Activated CD4-positive, alpha-beta T cell treated with anti-CD3 and anti-CD28 coated beads for 48 hours (primary cell): ENCODE results near the gene ZNF774.
"Not testable (repeated sequence)": the region's sequence is repeated elsewhere in the genome, so short reads cannot be mapped to it uniquely, and the experiment has no call there.

ENCODE experiments used
- DNase-seq: peaks from one replicate; pipeline ENCODE4 v3.0.0-alpha.2; 2020

Gene ZNF774

GRCh38 chr15:90393040-90393439, 41.0 kb downstream of the ZNF774 start:
- DNase-seq = no peak

DNA sequence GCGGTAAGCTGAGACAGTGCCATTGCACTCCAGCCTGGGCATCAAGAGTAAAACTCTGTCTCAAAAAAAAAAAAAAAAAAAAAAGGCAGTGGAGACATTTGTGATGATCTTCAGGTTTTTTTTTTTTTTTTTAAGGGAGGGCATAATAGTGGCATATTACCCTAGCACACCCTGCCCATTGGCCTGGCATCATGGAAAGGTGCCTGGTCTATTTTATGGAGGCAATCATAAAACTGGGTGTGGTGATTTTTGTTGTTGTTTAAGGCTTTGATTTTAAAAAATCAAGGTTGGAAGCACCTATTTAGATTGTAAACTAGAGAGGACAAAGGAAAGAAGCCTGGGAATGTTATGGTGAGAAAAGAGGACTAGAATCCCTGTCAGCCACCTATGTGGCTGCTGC, 42.0 kb downstream of the ZNF774 start:
- DNase-seq = no peak

DNA sequence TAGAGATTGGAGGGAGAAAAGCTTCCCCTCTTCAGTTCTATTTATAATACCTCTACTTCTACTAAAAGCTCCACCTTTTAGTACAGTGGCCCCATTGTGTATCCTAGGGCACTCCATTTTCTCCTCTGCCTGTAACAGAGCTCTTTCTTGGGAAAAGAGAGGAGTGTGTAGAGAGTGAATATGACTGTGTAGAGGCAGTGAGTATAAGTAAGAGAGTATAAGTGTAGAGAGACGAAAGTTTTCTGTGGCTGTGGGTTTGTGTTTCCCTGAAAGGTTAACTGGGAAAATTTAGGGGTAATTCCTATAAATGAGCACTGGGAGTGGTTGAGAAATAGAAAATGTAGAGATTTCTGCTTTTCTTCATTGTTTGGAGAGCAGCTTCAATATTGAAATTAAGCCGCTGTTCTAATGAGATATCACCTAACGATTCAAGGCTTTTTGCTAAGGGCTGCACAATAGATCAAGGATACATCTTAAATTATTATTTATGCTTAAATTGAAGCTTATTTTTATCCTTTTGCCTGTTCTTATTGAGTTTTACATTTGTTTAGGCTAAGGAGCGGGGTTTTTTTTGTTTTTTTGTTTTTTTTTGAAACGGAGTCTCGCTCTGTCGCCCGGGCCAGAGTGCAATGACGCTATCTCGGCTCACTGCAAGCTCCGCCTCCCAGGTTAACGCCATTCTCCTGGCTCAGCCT, 42.8 kb downstream of the ZNF774 start:
- no peak for DNase-seq

GRCh38 chr15:90396321-90396720, 44.2 kb downstream of the ZNF774 start:
- no peak for DNase-seq

- DNase-seq = no peak
Observed at GRCh38 chr15:90400005-90400758, 48.1 kb downstream of the ZNF774 start.

DNA sequence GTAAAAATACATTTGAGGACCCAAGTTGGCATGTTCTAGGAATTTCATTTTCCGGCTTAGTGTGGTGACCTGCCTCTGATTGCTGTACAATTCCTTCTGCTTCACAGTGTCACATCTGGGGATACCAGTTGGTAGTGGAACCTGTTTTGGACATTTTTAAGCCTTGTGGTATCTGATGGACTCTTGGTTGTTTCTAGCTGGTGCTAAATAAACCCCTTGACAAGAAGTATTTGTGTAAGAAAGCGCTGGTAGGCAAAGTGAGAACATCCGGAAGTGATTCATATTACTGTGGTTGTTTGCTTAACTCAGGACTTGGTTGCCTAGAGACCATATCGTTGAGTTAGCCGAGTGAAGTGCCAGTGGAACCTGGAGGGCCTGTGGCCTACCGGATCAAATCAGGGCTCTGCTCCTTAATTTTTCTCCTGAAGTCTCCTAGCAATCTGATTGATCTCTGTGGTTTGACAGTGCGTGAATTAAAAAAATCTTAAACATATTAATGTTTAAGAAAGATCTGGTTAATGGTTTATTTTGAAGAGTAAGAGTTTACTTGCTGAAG, 48.8 kb downstream of the ZNF774 start:
- DNase-seq = peak; percentile 61

DNA sequence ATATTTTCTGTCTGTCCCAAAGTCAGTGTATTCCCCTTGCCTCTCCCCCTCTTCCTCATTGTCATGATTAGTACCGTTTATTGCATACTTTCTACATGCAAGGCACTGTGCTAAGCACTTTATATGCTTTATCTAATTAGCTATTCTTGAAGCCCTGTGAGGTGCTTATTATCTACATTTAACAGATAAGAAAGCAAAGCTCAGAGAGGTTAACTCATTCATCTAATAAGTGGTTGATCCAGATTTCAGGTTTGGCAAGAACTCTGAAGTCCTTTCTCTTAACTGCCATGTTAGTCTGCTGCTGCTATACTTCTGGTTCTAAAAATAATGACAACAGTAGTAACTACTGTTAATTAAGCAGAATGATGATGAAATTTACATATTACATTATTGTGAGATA, 49.4 kb downstream of the ZNF774 start:
- DNase-seq = no peak

GRCh38 chr15:90402223-90402622, 50.1 kb downstream of the ZNF774 start:
- DNase-seq = no peak

DNA sequence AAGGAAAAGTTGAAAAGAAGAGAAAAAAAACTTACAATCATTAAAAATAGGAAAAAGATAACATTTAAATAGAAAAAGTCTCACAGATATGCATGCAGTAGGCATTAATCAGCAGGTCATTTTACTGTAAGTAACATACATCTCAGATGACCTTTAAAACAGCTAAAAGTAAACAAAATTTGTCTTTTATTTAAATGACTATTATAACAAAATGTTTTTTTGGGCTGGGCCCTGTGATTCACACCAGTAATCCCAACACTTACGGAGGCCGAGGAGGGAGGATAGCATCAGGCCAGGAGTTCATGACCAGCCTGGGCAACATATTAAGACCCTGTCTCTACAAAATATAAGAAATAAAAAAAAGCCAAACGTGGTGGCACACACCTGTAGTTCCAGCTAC, 50.7 kb downstream of the ZNF774 start:
- DNase-seq = no peak

DNA sequence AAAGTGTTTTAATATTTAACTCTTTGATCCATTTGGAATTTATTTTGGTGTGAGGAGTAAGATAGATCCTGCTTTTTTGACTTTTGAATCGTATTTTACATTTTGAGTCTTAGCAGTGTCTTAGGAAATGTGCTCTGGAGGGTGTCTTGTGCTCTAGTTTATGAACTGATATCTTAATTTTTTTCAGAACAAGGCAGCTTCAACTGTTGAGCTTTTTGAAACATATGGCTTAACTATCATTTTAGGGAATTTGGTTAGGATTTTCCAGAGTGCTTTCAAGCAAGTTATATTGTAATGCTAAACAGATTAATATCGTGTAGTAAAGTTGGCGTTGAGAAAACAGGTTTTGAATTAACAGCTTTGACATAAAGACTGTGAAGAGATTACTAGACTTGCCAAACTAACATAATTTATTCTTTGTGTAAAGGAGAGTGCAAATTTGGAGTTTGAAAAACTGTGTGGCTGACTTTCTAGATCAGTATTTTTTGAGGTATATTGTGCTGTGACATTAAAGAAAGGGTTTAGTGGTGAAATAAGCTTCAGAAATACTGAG, 53.0 kb downstream of the ZNF774 start:
- DNase-seq = no peak

DNA sequence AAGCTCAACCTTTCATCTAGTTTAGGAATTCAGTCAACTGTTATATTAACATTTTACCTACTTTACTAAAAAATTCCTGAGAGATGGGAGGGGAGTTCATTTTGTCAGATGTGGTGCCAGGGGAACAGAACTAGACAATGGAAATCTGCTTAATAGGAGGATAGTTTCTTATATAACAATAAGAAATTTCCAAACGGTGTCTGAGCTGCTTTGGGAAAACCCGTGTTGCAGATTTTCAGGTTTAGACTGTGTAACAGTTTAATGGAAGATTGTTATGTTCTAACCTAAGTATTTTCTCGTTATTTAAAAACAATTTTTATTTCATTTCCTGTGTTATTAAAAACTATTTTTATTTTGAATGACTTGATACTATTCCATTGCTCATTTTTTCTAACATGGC, 55.3 kb downstream of the ZNF774 start:
- no peak for DNase-seq

DNA sequence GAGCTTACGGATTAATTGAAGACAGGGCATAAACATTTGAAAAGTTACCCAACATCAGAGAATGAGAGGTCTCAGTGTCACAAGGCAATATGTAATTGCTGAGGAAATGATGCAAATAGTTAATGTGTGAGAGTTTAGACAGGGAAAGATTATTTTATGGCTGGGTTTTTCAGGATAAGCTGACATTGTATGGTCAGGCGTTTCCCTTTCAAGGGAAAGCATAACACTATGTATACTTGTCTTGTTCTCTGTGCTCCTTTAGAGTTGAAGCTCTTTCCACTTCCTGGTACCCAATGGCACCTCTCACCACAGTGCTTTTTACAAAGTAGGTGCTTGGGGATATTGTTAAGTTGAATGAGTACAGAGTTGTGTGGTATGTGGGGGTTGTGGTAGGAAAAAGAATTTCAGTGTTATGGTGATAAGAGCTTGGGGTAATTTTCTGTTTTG, 55.8 kb downstream of the ZNF774 start:
- no peak for DNase-seq

- DNase-seq = no peak
Observed at GRCh38 chr15:90408657-90409056, 56.6 kb downstream of the ZNF774 start.

DNA sequence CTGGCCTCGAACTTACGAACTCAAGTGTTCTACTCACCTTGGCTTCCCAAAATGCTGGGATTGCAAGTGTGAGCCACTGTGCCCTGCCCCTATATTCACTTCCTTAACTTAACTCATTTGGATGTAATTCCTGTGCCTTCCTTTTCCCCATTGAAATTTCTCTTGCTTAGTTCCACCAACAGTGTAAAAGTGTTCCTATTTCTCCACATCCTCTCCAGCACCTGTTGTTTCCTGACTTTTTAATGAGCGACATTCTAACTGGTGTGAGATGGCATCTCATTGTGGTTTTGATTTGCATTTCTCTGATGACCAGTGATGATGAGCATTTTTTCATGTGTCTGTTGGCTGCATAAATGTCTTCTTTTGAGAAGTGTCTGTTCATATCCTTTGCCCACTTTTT, 57.5 kb downstream of the ZNF774 start:
- DNase-seq = not testable (repeated sequence)

GRCh38 chr15:90410316-90410715, 58.2 kb downstream of the ZNF774 start:
- DNase-seq = not testable (repeated sequence)

DNA sequence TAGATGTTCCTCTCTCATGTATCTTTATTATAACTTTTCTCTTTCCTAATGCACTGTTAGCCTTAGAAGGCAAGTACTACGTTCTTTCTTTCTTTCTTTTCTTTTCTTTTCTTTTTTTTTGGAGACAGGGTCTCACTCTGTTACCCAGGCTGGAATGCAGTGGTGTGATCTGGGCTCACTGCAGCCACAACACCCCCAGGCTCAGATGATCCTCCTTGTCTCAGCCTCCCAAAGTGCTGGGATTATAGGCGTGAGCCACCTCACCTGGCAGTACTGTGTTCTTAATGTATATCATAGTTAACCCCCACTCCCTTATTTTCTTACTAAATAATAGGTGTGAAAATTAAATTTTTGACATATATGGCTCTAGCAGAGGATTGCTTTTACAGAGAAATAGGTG, 59.1 kb downstream of the ZNF774 start:
- DNase-seq = no peak
